GM23338 (cell line): ENCODE measurements around the gene CACNA1C. TPM values are rescaled to one million over a fixed set of nuclear protein-coding genes. Genes with fewer than 3 reads are reported as not detected.
A peak's percentile ranks its signal among the peaks of the same experiment; 100 is the strongest.

Experiments
- ATAC-seq: fragments of 200-7000 bp; cut with Tn5 transposase; 3 replicates; pipeline ENCODE4 v1.9.1; 2020
- DNase-seq: peaks from one replicate; pipeline ENCODE4 v3.0.0-alpha.2; 2015; ENCODE audit warnings: low spot score
- H2AFZ ChIP-seq: fragments of 200-600 bp; sonication (generic); 2 replicates; pipeline ENCODE4 v1.8.0; 2016; ENCODE audit warnings: antibody characterized with exemption, mild to moderate bottlenecking, moderate library complexity
- H3F3A ChIP-seq: fragments of 200-600 bp; sonication (generic); replicated peaks from 2 replicates; pipeline ENCODE4 v1.8.0; 2017; ENCODE audit warnings: antibody characterized with exemption, mixed run types, low read depth
- H3K27ac ChIP-seq: fragments of 200-600 bp; sonication (generic); 2 replicates; pipeline ENCODE4 v1.6.1; 2016; ENCODE audit warnings: low read depth
- H3K27me3 ChIP-seq: fragments of 200-600 bp; sonication (generic); 2 replicates; pipeline ENCODE4 v1.8.0; 2016; ENCODE audit warnings: mild to moderate bottlenecking, mixed run types, moderate library complexity; ENCODE audit not compliant: insufficient read depth
- H3K36me3 ChIP-seq: fragments of 200-600 bp; sonication (generic); 2 replicates; pipeline ENCODE4 v1.8.0; 2016; ENCODE audit warnings: mild to moderate bottlenecking; ENCODE audit not compliant: insufficient read depth
- H3K4me1 ChIP-seq: fragments of 200-600 bp; sonication (generic); 2 replicates; pipeline ENCODE4 v1.8.0; 2016; ENCODE audit warnings: mild to moderate bottlenecking, moderate library complexity; ENCODE audit not compliant: insufficient read depth
- H3K4me2 ChIP-seq: fragments of 200-600 bp; sonication (generic); 2 replicates; pipeline ENCODE4 v1.7.1; 2017; ENCODE audit warnings: mixed run types
- H3K4me3 ChIP-seq: fragments of 200-600 bp; sonication (generic); 2 replicates; pipeline ENCODE4 v1.6.1; 2016; ENCODE audit warnings: mixed run types
- H3K79me2 ChIP-seq: fragments of 200-600 bp; sonication (generic); replicated peaks from 2 replicates; pipeline ENCODE4 v1.8.0; 2017; ENCODE audit warnings: mild to moderate bottlenecking; ENCODE audit not compliant: insufficient read depth
- H3K9me2 ChIP-seq: fragments of 200-600 bp; sonication (generic); 2 replicates; pipeline ENCODE4 v1.8.0; 2017; ENCODE audit not compliant: insufficient read depth
- H4K20me1 ChIP-seq: fragments of 200-600 bp; sonication (generic); replicated peaks from 2 replicates; pipeline ENCODE4 v1.8.0; 2017; ENCODE audit warnings: mild to moderate bottlenecking; ENCODE audit not compliant: insufficient read depth
- H3K27ac Mint-ChIP-seq: 2 replicates; pipeline ENCODE4 v1.8.0; 2020; ENCODE audit warnings: inconsistent platforms, mild to moderate bottlenecking, moderate library complexity, mixed read lengths
- H3K27me3 Mint-ChIP-seq: 3 replicates; pipeline ENCODE4 v1.8.0; 2022; ENCODE audit warnings: low read depth, mild to moderate bottlenecking, moderate library complexity, mixed read lengths, inconsistent platforms; ENCODE audit not compliant: insufficient read depth, poor library complexity
- H3K36me3 Mint-ChIP-seq: 3 replicates; pipeline ENCODE4 v1.8.0; 2021; ENCODE audit warnings: low read depth, mild to moderate bottlenecking, inconsistent platforms, moderate library complexity, mixed read lengths
- H3K4me1 Mint-ChIP-seq: 3 replicates; pipeline ENCODE4 v1.8.0; 2020; ENCODE audit warnings: mild to moderate bottlenecking, inconsistent platforms, mixed read lengths
- H3K4me3 Mint-ChIP-seq: 3 replicates; pipeline ENCODE4 v1.8.0; 2021; ENCODE audit warnings: moderate library complexity, mild to moderate bottlenecking, inconsistent platforms, mixed read lengths
- H3K9me3 Mint-ChIP-seq: 3 replicates; pipeline ENCODE4 v1.8.0; 2020; ENCODE audit warnings: moderate library complexity, mild to moderate bottlenecking, inconsistent platforms, mixed read lengths
- CREB1 ChIP-seq: fragments of 250-450 bp; sonication (Bioruptor Pico); IDR thresholded peaks from 2 replicates; pipeline ENCODE4 v1.5.0; 2020; ENCODE audit warnings: low read depth, mild to moderate bottlenecking, moderate library complexity
- CTCF ChIP-seq, 2 experiments: fragments of 200-600 bp in 1 of 2; sonication (generic) in 1 of 2; conservative IDR thresholded peaks; 2 replicates each; pipeline versions ENCODE4 v1.5.1 to v1.6.1; 2016 to 2017; ENCODE audit warnings: antibody characterized with exemption in 2 of 2, low read depth in 2 of 2, mild to moderate bottlenecking in 2 of 2, moderate library complexity in 1 of 2
- ETS1 ChIP-seq: IDR thresholded peaks from 2 replicates; pipeline ENCODE4 v1.6.1; 2016; ENCODE audit warnings: antibody characterized with exemption
- EZH2 ChIP-seq: fragments of 200-600 bp; sonication (generic); IDR thresholded peaks from one replicate; pipeline ENCODE4 v1.8.0; 2017; ENCODE audit warnings: antibody characterized with exemption, mild to moderate bottlenecking, low read depth; ENCODE audit not compliant: unreplicated experiment
- EZH2phosphoT487 ChIP-seq: fragments of 200-600 bp; sonication (generic); IDR thresholded peaks from one replicate; pipeline ENCODE4 v1.8.1; 2018; ENCODE audit warnings: antibody characterized with exemption; ENCODE audit not compliant: unreplicated experiment
- JUNB ChIP-seq: IDR thresholded peaks from one replicate; pipeline ENCODE4 v1.6.1; 2016; ENCODE audit warnings: antibody characterized with exemption; ENCODE audit not compliant: unreplicated experiment
- NANOG ChIP-seq: IDR thresholded peaks from 2 replicates; pipeline ENCODE4 v1.6.1; 2016; ENCODE audit warnings: antibody characterized with exemption, borderline replicate concordance
- POLR2AphosphoS5 ChIP-seq: IDR thresholded peaks from 2 replicates; pipeline ENCODE4 v1.6.1; 2016; ENCODE audit warnings: antibody characterized with exemption, low read depth
- STAT1 ChIP-seq: IDR thresholded peaks from one replicate; pipeline ENCODE4 v1.6.1; 2016; ENCODE audit warnings: antibody characterized with exemption; ENCODE audit not compliant: unreplicated experiment
- ZNF114 ChIP-seq: fragments of 250-450 bp; sonication (Bioruptor Pico); IDR thresholded peaks from 2 replicates; pipeline ENCODE4 v1.5.0; 2020; ENCODE audit warnings: mild to moderate bottlenecking, moderate library complexity
- ZNF331 ChIP-seq: fragments of 250-450 bp; sonication (Bioruptor Pico); IDR thresholded peaks from 2 replicates; pipeline ENCODE4 v1.5.0; 2020; ENCODE audit warnings: low read depth, mild to moderate bottlenecking, moderate library complexity
- ZNF462 ChIP-seq: fragments of 250-450 bp; sonication (Bioruptor Pico); IDR thresholded peaks from 2 replicates; pipeline ENCODE4 v1.5.0; 2020; ENCODE audit warnings: mild to moderate bottlenecking, moderate library complexity
- polyA plus RNA-seq: library from polyadenylated mRNA; unstranded; fragments of >200 nt; fragmentation: Nextera tagmentation; extraction: Ambion mirVana; gene quantifications from 2 replicates; pipeline ENCODE4 v1.2.1, GENCODE V29; 2016
- total RNA-seq: library from RNA; depleted of rRNA; stranded (reverse); fragments of >200 nt; shearing (Covaris generic); gene quantifications from 2 replicates; pipeline ENCODE4 v1.2.3, GENCODE V29; 2014
- TF ChIP-seq, protein P1 (sequence below): IDR thresholded peaks from one replicate; pipeline ENCODE4 v1.6.1; 2018; ENCODE audit warnings: antibody characterized with exemption; ENCODE audit not compliant: unreplicated experiment

CACNA1C gene
- total and polyA plus RNA-seq, 2 experiments from 2014 or later = 0.78 to 2.1 TPM

- TF ChIP-seq STAT1 (no peak), ZNF462 (CRISPR knock-in tag) (no peak), POLR2AphosphoS5 (no peak), EZH2 (no peak), ETS1 (no peak), JUNB (no peak), CREB1 (no peak), ZNF114 (CRISPR knock-in tag) (no peak), CTCF (conservative IDR thresholded peaks at IDR 0.05; ENCODE audit: low read depth in 2 of 2) (no peak), EZH2phosphoT487 (no peak), ZNF331 (no peak), NANOG (no peak)
- TF ChIP-seq, protein P1, sequence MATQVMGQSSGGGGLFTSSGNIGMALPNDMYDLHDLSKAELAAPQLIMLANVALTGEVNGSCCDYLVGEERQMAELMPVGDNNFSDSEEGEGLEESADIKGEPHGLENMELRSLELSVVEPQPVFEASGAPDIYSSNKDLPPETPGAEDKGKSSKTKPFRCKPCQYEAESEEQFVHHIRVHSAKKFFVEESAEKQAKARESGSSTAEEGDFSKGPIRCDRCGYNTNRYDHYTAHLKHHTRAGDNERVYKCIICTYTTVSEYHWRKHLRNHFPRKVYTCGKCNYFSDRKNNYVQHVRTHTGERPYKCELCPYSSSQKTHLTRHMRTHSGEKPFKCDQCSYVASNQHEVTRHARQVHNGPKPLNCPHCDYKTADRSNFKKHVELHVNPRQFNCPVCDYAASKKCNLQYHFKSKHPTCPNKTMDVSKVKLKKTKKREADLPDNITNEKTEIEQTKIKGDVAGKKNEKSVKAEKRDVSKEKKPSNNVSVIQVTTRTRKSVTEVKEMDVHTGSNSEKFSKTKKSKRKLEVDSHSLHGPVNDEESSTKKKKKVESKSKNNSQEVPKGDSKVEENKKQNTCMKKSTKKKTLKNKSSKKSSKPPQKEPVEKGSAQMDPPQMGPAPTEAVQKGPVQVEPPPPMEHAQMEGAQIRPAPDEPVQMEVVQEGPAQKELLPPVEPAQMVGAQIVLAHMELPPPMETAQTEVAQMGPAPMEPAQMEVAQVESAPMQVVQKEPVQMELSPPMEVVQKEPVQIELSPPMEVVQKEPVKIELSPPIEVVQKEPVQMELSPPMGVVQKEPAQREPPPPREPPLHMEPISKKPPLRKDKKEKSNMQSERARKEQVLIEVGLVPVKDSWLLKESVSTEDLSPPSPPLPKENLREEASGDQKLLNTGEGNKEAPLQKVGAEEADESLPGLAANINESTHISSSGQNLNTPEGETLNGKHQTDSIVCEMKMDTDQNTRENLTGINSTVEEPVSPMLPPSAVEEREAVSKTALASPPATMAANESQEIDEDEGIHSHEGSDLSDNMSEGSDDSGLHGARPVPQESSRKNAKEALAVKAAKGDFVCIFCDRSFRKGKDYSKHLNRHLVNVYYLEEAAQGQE = no peak
- no peak overlapping the region for H2AFZ ChIP-seq
- no peaks in the 10 kb centered on the region for H3K36me3 ChIP-seq
- no peaks in the 10 kb centered on the region for H3K79me2 ChIP-seq
- no peak for ATAC-seq
- no peaks in the 10 kb centered on the region for H3F3A ChIP-seq
- Mint-ChIP-seq H3K9me3 (no peaks in the 10 kb centered on the region), H3K27me3 (peaks cover 6% of the 10 kb centered on the region), H3K27ac (0 out of 2 replicates have a peak overlapping the region, but pooled peaks have one; percentile 14), H3K4me1 (peaks cover 25% of the 10 kb centered on the region), H3K36me3 (no peaks in the 10 kb centered on the region), H3K4me3 (no peak overlapping the region)
- no peaks in the 10 kb centered on the region for H3K9me2 ChIP-seq
- H3K4me3 ChIP-seq = no peak overlapping the region
- no peaks in the 10 kb centered on the region for H4K20me1 ChIP-seq
- DNase-seq = no peak
- peaks cover 19% of the 10 kb centered on the region for H3K4me1 ChIP-seq
- no peak overlapping the region for H3K4me2 ChIP-seq
- no peak overlapping the region for H3K27ac ChIP-seq
- H3K27me3 ChIP-seq = no peaks in the 10 kb centered on the region
These were observed 293.1 kb downstream of the CACNA1C start for GRCh38 chr12:2345902-2346301.
